GM21619 (cell line): Measurements from ENCODE around the gene PXDN.
"Not testable (repeated sequence)": the region's sequence is repeated elsewhere in the genome, so short reads cannot be mapped to it uniquely, and the experiment has no call there.

Source experiments
- ATAC-seq: cut with Tn5 transposase; IDR thresholded peaks from one replicate; pipeline ENCODE4 v1.9.1; 2021; ENCODE audit not compliant: unreplicated experiment

Gene PXDN

DNA sequence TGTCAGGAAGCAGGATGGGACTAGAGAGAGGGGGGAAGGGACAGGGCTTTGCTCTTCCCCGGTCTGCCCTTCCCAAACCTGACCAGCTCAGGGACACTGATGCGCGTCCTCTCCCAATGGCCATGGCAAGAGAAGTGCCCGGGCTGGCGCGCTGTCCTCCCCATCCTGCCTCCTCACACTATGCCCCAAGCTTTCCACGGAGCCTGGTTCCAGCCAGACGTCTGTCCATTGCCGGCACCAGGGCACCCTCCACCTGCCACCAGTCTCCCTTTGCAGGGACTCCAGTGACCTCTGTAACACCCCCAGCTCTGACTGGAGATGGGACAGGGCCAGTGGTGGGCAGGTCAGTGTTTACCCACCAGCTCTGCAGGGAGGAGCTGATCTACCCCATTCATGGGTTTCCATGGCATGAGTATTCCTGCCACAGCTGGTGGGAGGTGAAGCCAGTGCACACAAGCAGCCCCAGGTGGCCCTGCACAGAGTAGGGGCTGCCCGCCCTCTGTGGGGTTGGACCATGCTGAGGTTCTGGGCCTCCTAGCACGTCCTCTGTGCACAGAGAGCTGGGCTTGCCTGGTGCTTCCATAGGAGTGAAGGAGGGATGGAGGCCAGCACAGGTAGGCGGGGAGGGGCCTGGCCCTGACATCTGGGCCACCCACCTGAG is 109.5 kb downstream of the PXDN start:
- ATAC-seq, result no peak

DNA sequence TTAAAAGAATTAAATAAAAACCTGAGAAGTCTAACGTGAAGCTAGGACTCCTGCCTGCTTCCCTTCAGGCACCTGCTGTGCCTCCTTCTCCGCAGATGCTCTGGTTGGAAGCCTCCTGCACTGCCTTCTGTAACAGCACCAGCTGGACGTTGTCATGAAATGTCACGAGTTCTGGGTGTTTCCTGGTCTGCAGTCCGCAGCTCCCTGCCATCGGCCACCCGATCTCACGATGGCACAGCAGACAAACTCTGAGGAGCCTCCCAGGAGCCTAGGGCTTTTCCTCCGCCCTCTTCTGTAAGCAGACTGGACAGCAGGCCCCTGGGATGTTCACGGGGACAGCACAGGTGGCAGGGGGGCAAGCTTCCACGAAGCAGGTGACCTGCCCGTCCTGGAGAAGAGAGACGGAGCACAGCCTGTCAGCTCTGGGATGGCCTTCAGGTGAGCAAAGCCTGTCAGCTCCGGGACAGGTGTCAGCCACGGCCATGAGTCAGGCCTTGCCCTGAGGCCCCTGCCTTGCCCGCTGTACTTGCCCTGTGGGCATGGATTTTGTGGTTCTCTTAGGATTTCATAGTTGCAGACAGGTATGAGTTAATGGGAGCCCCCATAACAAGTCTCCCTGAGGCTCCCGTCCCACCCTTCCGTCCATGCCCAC is 110.3 kb downstream of the PXDN start:
- no peak for ATAC-seq

GRCh38 chr2:1633092-1633671 is 111.1 kb downstream of the PXDN start:
- ATAC-seq, result no peak

GRCh38 chr2:1632510-1632909 is 111.8 kb downstream of the PXDN start:
- ATAC-seq, result no peak

- no peak for ATAC-seq
Measured at GRCh38 chr2:1632002-1632348, 112.3 kb downstream of the PXDN start.

DNA sequence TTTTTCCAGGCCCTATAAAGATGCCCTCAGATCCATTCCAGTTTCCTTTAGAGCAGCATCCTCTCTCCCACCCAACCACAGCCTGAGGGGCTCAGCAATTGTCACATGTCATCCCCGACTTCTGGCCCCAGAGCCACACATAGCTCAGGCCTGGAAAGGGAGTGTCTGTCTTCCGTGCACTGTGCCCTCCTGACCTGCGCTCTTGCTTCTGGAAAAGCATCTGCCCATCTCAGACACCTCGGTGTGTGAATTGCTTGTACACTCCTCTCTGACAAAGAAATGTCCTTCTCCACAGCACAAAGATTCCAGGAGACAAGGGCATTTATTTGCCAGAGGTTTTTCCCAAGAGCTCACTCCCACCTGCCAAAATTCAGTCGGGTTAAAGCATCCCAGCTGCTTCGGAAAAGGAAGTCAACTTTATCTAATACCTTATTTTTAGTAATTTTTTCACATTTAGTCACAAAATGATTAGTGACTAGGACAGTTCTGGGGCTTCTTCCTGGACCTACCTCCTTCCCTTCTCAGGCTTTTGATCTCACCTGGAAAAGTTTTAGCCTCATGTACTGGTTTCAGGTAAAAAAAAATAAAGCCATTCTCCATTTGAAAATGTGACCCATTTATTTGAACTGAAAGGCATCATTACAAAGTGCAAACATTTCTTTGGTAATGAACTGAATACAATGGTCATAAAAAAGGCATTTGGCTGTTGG is 112.9 kb downstream of the PXDN start:
- ATAC-seq, result no peak

DNA sequence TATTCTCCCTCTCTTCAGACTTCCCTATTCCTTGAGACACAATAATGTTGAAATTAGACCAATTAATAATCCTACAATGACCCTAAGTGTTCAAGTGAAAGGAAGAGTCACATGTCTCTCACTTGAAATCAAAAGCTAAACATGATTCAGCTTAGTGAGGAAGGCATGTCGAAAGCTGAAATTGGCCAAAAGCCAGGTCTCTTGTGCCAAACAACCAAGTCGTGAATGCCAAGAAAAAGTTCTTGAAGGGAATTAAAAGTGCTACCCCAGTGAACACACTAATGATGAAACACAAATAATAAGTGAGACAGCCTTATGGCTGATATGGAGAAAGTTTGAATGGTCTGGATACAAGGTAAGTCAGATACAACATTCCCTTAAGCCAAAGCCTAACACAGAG is 115.4 kb downstream of the PXDN start:
- ATAC-seq, result no peak

DNA sequence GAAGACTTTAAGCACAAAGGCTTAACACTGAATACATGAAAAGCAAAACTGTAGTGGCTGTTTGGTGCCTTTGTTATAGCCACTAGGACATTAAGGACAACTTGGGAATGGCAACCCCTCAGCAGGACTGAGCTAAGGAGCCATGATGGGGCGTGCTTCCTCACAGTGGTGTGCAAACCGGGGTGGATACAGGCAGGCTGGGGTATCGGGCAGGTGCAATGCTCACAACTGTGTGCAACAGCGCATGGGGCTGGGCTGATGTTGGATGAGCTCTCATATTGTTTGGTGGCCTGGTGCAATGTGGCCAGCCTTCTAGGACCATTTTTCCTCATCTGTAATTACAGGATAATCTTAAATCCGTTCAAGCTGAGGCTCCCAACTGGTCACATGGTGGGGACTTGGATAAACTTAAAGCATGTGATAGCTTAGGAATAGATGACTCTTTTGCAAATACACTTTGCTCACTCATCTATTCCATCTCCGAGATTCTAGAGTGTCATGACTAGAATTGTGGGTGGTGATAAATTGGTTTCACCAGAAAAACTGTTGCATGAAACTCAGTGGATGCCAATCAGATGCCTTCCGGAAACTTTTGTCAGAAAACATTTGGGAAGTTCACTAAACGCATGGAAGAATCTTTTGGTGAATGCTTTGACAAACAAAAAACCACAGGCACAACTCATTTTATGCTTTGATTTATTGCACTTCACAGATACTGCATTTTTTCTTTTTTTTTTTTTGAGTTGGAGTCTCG is 116.5 kb downstream of the PXDN start:
- no peak for ATAC-seq

DNA sequence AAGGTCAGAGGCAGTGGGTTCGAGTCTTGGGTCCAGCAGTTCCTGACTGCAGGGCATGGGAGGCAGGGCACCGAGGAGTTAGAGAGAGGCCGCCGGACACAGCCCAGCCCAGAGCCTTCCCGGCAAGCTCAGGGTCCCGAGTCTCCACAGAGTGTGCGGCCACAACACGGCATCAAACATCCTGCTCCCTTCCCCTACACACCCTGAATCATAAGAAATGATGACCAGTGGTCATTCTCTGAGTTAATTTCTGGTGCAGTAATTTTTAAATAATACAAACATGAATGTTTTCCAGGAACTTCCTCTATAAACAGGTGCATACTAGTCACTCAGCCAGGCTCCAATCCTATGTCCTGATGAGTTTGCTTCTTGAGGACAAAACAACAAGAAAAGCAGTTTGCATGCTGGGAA is 118.0 kb downstream of the PXDN start:
- no peak for ATAC-seq

- no peak for ATAC-seq
Measured at GRCh38 chr2:1625281-1626001, 118.9 kb downstream of the PXDN start.

DNA sequence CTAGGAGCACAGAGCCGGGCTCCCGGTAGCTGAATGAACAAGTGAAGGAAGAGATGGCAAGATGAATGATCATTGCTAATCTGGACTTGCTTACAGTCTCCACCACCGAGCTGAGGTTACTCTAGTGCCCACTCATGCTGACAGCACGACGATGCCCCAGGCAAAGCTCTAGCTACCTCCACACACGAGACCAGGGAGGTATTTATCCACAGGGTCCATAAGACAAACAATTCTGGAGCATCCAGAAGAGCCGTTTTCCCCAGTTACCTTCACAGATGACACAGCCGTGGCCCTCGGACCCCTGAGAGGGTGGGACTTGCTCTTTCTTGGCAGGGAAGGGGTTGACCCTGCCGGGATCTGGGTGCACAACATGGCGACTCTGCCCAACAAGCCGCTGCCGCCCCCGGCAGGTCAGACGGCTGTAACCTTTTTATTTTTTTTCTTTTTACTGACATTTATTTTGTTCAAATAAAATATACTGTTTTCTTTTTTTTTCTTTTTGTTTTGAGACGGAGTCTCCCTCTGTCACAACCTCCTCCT is 120.3 kb downstream of the PXDN start:
- no peak for ATAC-seq

- ATAC-seq, result no peak
Measured at GRCh38 chr2:1622521-1623200, 121.7 kb downstream of the PXDN start.

DNA sequence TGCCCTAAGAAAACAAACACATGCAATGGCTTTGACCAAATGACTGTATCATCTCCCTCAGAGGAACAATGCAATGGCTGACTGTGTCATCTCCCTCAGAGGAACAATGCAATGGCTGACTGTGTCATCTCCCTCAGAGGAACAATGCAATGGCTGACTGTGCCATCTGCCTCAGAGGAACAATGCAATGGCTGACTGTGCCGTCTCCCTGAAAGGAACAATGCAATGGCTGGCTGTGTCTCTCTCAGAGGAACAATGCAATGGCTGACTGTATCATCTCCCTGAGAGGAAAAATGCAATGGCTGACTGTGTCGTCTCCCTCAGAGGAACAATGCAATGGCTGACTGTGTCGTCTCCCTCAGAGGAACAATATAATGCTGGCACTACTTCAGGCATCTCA is 122.3 kb downstream of the PXDN start:
- not testable (repeated sequence) for ATAC-seq

DNA sequence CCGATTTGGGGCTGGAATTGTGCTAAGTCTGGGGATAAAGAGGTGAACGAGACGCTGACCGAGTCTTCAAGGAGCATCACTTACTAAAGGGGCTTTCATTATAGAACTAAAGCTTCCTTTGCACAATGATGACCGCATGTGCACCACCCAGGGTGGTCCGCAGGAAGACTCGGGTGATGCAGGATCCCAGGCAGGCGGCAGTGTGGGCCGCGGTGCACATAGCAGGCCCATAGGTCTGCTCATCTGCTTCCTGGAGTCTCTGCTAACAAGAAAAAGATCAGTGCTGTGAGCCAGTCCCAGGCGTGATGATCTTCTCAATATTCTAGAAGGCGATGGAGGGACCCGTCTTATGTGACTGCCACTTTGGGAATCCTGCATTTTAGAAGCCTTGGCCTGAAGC is 122.8 kb downstream of the PXDN start:
- no peak for ATAC-seq

DNA sequence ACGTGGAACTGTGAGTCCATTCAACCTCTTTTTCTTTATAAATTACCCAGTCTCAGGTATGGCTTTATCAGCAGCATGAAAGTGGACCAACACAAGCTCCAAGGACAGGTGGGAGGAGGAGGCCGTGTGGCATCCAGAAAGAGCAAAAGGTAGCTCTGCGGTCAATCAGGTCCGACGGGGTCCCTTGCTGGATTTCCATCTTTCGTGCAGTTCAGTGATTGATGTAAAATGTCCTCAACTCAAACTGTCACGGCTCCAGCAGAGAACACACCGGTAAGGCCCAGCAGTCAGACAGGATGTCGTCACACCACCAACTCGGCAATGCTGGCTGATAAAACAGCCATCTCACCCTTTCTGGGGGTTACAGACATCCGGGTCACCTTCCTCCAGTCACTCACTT is 123.3 kb downstream of the PXDN start:
- no peak for ATAC-seq

DNA sequence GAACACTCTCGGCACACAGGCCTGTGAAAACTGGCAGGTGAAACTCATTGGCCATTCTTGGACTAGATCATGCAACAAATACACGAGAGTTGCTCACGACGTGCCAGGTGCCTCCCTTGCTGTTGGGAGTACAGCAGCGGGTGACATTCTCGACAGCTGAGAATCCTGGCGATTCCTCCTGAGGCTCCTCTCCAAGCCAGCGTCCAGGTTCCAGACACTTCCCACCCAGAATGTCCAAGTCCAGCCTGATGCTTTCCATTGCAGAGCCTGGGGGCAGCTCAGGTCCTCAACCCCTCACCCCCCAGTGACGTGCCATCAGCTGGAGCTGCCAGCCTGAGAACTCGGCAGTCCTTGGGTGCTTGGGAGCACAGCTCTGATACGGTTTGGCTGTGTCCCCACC is 124.2 kb downstream of the PXDN start:
- ATAC-seq, result no peak

- no peak for ATAC-seq
Measured at GRCh38 chr2:1619556-1619955, 124.8 kb downstream of the PXDN start.

DNA sequence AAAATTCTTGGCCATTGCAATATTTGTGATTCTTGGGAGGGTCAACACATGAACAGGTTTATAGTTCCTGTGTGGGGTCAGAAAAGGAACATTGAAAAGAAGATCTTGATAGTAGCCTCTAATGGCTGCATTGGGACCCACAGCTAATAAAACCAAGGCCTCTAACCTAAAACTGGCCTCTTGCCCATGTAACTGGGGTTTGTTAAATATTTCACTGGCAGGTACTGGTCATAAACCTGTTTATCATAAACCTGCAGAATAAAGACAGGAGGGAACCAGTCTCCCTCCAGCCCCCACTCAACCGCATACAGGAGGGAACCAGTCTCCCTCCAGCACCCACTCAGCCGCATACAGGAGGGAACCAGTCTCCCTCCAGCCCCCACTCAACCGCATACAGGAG is 125.3 kb downstream of the PXDN start:
- ATAC-seq, result no peak

GRCh38 chr2:1618191-1618961 is 125.9 kb downstream of the PXDN start:
- ATAC-seq, result no peak
